ENCODE measurements around the gene DTD1.

Gene DTD1

DNA sequence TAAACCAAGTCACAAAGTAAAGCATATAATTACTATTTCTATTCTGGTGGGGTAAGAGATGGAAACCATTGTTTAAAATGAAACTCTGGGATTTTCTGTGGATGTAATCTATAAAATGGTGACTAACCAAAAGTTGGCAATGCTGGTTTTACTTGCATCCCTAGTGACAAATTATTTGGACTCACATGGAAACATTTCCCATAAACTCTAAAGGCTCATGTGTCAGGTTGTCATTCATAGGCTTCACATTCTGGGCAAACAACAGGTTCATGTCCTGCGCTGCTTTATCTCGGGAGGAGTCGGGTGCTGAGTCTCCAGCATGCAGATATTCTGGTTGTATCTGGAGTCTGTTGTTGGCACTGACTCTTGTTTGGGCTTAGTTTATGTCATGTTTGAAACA, 127.7 kb downstream of the DTD1 start:
- no peak for FAIRE-seq

DNA sequence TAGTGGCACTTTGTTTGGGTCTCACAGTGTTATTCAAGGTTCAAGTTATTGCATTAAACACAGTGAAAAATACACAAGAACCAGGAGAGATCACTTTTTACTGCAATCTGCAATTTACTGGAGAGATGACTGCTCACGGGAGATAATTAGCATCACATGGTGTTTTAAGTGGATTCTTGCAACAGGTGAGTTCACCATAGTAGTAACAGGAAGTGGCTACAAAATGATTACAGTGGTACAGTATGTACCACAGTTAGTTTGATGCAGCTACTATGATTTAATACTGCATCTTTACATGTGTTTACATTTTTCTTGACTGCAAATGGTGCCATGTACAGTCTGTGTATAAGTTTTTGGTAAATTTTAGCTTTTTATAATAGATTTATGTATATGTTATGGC, 129.2 kb downstream of the DTD1 start:
- FAIRE-seq: no peak

- no peak for FAIRE-seq
Measured at GRCh38 chr20:18718129-18718528, 130.3 kb downstream of the DTD1 start.

- FAIRE-seq: no peak
Measured at GRCh38 chr20:18719426-18719825, 131.6 kb downstream of the DTD1 start.

- no peak for FAIRE-seq
Measured at GRCh38 chr20:18721551-18722115, 133.8 kb downstream of the DTD1 start.

- FAIRE-seq: no peak
Measured at GRCh38 chr20:18722371-18722770, 134.5 kb downstream of the DTD1 start.

GRCh38 chr20:18724077-18724476, 136.2 kb downstream of the DTD1 start:
- no peak for FAIRE-seq

- FAIRE-seq: no peak
Measured at GRCh38 chr20:18724788-18725464, 137.1 kb downstream of the DTD1 start.

- no peak for FAIRE-seq
Measured at GRCh38 chr20:18727032-18727508, 139.2 kb downstream of the DTD1 start.

- FAIRE-seq: no peak
Measured at GRCh38 chr20:18728165-18728869, 140.5 kb downstream of the DTD1 start.

- no peak for FAIRE-seq
Measured at GRCh38 chr20:18728870-18729224, 141.0 kb downstream of the DTD1 start.

DNA sequence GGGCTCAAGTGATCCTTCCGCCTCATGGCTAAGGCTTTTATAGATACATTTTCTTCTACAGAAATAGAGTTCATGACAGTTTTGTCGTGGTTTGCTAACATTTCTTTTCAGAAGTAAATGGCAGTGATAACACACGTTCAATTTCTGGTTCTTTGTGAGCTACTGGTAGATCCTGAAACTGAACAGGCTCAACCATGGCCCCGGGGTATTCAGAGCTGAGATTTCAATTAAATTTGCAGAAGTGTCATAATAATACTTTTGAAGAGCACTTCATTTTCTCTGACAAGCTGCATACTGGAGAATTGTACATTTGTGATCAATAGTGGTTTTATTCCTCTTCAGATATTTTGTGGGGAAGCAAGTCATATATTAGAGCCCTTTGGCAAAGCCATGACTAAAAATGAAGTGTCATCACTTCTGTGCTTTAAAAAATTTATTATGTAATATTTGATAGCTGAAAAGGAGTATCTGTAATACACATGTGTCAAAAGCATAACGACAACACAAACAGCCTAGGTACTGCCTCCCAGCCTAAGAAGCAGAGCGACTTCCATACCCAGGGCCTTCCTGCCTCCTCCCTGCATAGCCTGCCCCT, 141.5 kb downstream of the DTD1 start:
- FAIRE-seq: no peak

GRCh38 chr20:18731940-18732339, 144.1 kb downstream of the DTD1 start:
- no peak for FAIRE-seq

- FAIRE-seq: no peak
Measured at GRCh38 chr20:18734525-18735189, 146.8 kb downstream of the DTD1 start.

GRCh38 chr20:18737140-18737539, 149.3 kb downstream of the DTD1 start:
- FAIRE-seq: no peak

DNA sequence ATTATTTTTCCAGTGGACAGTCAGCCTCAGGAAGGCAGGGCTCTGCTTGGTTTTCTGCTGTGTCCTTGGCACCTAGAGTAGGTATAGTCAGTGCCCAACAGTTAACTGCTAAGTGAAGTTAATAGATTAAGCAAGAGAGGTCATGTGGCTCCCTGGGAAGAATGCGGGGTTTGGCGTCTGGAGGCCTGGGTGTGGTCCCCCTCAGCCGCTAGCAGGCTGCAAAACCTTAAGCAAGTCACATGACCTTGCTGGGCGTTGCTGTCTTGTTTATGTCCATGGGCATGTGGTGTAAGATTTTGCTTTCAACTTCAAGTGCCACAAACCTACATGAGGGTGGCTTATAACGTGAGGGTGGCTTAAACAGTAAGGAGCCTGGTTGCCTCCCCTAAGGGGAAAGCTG, 150.2 kb downstream of the DTD1 start:
- FAIRE-seq: no peak

DNA sequence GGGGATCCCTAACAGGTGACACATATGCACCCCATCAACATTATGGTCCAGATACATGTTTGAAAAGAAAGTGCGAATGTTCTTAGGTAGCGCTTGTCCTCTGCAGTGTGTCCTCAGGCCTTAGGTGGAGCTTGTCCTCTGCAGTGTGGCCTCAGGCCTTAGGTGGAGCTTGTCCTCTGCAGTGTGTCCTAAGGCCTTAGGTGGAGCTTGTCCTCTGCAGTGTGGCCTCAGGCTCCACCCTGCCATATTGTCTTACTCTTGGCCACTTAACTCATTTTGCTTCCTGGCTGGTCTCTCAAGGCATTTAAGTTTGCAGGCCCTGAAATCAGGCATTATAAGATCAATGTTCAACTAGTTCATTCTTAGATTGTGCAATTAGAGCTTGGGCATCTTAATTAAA, 151.0 kb downstream of the DTD1 start:
- no peak for FAIRE-seq

DNA sequence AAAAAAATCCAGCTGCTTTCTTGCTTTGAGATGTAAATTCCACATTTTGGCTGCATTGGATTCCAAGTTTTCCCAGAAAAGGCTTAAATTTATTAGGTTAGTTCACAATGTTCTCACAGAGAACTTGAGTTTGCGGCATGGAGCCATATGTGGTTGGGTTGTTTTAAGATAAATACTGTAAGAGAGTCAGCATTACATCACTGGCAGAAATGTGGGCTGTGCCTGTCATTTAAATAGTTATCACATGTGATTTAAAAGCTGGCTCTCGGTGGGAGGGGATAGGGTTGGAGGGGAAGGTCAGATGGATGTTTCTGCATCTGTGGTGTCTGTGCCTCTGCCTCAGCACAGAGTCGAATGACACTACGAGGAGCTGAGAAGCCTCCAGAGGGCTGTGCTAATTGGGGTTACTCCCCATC, 151.9 kb downstream of the DTD1 start:
- no peak for FAIRE-seq

GRCh38 chr20:18740726-18741125, 152.9 kb downstream of the DTD1 start:
- FAIRE-seq: no peak

DNA sequence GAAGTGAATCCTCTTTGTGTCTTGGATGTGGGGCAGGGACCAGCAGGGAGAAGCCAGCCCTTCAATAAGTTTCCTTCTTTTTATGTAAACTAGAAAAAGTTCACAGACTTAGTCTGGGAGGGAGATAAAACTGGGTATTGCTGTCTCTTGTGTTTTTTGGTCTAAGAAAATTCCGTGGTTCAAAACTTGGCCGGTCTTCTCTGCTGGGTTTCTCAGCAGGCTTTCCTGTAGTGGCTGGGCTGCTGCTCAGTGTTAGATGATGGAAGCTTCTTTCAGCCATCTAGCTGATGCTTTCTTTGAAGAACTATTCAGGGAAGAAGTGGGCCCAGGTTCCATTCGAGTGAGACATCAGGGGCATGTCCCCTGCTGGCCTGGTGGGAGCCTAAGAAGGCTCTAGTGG, 155.0 kb downstream of the DTD1 start:
- FAIRE-seq: no peak

DNA sequence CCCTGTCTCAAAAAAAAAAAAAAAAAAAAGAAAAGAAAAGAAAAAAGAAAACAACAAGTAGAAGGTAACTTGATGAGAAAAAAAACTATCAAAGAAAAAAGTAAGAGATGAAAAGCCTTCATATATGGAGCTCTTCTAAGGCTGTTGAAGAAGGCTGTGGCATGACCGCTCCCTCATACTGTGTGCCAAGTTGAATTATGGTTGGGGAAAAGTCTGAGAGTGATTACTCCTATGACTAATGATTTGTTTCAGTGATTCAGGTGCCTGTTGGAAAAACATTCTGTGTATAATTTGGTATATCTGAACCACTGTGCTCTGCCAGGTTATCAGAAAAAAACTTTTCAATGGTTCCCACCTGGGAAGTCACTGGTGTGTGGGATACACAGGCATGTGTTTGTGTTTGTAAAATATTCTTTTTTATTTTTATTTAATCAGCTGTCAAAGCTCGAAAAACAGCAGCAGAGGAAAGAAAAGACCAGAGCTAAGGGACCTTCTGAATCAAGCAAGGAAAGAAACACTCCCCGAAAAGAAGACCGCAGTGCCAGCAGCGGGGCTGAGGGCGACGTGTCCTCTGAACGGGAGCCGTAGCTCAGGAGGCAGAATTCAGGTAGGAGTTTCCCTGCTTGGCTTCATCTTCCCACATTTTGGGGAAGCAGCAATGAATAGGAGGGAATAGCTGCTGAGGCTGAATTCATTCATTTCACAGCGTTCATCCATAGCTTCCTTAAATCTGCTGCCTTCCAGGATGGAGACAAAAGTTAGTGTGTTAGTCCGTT, 156.0 kb downstream of the DTD1 start:
- FAIRE-seq: no peak

- FAIRE-seq: no peak
Measured at GRCh38 chr20:18747090-18747489, 159.2 kb downstream of the DTD1 start.

All from colon (tissue), 2 donors.